ENCODE measurements around the gene DIP2C. TPM values are rescaled to one million over a fixed set of nuclear protein-coding genes. Genes with fewer than 3 reads are reported as not detected.
"Not testable (repeated sequence)": the region's sequence is repeated elsewhere in the genome, so short reads cannot be mapped to it uniquely, and the experiment has no call there.

Gene DIP2C
- total RNA-seq, 1 experiment from 2014 or later: 5.3 TPM

DNA sequence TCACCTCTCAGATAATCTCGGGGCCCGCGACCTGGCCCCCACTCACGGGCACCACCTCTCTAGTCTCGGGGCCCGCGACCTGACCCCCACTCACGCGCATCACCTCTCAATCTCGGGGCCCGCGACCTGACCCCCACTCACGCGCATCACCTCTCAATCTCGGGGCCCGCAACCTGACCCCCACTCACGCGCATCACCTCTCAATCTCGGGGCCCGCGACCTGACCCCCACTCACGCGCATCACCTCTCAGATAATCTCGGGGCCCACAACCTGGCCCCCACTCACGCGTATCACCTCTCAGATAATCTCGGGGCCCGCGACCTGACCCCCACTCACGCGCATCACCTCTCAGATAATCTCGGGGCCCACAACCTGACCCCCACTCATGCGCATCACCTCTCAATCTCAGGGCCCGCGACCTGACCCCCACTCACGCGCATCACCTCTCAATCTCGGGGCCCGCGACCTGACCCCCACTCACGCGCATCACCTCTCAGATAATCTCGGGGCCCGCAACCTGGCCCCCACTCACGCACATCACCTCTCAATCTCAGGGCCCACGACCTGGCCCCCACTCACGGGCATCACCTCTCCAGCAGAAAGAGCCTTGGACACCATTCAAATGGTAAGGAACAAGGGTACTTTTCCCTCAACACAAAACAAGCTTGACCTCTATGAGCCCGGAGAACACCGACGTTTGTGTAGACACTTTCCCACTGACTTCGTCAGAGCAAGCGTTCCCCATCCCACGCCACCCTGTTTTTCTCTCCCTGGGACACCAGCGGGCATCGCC, 104.8 kb downstream of the DIP2C start:
- not testable (repeated sequence) for DNase-seq (ENCODE audit: extremely low read depth, low read depth)

DNA sequence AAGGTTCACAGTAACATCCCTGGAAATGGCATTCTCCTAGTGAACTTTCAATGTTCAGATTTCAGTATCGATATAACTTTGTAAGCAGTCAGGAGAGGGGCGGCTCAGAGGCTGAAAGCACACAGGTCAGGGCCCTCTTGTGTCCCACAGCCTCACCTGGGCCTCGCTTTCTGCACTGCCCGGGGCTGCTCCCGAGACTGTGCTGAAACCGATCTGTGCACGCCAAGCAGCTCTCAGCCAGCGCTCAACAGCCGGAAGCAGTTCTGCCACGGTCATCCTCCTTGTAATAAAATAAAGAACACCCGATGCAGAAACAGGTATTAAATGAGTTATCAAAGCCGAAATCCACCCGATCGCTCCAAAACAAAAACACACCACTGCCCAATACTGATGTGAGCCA, 106.0 kb downstream of the DIP2C start:
- no peak for DNase-seq (ENCODE audit: extremely low read depth, low read depth)

DNA sequence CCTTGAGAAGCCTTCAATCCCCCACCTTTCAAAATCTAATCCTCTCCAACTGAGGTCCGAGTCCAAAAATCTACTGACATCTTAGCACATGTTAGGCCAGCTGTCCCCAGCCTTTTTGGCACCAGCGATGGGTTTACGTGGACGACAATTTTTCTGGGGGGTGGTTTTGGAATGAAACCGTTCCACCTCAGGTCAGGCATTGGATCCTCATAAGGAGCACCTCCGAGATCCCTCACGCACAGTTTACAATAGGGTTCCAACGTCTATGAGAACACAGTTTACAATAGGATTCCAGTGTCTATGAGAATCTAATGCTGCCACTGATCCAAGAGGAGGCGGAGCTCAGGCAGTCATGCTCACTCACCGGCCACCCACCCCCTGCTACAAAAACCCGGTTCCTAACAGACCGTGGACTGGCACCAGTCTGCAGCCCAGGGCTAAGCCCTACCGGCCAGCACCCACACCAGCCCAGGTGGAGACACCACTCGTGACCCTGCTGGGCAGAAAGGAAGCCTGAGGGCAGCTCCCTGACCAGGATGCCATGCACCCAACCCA, 107.6 kb downstream of the DIP2C start:
- no peak for DNase-seq (ENCODE audit: extremely low read depth, low read depth)

DNA sequence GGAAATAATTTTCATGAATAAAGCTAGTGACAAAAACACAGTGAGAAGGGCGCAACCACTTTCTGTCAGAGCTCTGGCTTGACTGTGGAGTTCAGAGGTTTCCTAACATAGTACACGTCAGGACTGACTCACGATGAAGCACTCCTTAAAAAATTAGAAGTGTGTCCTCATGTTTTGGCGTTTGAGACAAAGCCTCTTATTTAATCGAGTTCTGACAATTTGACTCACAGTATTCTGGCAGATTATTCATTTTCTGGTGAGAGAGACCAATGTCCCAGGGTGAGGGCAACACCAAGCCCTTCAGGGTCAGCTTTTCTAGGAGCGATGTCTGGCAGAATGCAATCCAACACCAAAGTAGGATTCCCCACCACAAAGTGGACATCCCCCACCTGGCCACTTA, 108.7 kb downstream of the DIP2C start:
- no peak for DNase-seq (ENCODE audit: extremely low read depth, low read depth)

DNA sequence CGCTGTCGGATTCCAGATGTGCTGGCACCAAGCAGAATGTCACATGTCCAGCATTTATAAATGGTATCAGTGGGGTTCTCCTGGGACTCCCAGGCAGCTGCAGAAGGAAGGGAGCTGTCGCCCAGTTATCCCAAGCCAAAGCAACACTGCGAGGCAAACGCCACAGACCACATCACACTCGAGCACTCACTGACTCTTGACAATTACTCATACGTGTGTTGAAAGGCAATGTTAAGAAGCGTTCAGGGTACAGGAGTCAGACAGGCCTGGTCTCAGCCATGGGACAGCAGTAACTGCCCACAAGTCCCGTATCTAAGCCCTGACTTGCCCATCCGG, 113.4 kb downstream of the DIP2C start:
- DNase-seq (ENCODE audit: extremely low read depth, low read depth): no peak

DNA sequence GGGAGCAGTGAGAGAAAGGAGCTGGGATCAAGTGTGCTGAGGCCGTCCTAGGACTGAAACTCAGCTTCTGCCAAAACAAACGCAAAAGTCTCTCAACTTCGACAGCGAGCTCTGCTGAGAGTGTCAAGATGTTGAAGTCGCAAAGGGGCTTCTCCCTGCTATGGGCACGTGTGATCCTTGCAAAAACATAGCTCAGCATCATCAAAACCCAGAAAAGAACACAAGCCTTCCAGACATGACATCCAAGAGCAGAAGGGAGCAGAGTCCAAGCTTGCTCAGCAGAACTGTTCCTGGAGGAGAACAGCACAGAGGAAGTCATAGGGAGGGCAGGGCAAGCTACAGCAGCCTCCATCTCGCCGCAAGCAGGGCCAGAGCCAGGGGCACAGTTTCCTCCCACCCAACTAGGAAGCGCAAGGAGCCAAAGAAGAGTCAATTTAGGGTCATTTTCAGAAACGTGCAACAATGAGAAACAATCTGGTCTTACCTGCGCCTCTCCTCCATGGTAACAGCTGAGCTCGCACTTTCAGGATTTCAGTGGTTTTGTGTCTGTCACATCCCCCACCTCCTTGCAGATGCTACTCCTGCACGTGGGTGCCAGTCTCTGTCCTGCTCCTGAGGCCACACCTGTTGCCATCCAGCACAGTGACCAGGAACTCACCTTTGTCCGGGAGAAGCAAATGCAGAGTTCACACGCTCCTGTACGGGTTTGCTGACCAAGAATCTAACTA, 113.9 kb downstream of the DIP2C start:
- DNase-seq (ENCODE audit: extremely low read depth, low read depth): no peak

DNA sequence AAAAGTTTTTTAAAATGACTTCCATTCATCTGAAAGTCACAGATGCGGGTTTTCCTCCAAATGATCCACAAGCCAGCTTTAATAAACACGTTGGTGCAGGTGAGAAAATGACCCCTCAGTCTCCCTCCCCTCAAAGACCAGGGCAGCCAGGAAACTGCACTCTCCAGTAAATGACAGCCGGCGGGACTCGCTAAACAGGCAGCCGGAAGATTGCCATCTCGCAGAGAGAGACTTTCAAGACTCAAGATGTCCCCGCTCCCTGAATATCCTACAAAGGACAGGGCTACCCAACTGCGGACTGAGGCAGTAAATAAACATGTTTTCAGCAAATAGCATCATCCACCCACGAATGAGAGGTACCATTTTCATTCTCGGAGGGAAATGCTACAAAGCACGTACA, 116.8 kb downstream of the DIP2C start:
- DNase-seq (ENCODE audit: extremely low read depth, low read depth): no peak

DNA sequence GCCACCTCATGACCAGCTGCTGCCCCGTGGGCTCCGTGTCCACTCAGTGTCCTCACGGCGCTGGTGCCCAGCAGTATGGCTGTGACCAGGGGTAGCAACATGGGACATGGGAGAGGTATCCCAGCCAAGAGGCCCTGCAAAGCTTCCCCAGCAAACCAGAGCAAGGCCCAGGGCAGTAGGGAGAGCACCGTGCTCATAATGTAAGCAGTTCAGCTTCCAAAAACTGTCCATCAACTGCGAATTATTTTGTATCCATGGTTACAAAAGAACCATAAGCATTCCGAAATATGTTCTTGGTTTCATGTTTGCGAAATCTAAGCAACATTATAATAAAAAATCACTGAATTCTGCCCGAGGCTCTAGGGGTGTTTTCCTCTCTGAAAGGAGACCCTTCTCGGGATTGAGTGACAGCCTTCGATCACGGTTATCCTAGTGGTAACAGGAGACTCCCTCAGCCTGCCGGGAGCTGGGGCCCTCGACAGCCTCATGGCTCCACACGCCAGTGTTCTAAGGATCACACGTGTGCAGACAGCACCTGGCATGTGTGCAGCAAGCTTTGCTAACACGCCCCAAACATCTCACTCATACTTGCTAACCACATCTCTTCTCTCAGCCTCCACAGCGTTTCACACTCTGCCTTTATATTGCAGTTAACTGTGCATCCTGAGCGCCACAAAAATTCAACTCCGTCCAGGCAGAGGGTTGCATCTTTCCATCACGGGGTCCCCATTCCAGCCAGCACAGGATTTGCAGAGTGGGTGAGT, 117.6 kb downstream of the DIP2C start:
- DNase-seq (ENCODE audit: extremely low read depth, low read depth): no peak

DNA sequence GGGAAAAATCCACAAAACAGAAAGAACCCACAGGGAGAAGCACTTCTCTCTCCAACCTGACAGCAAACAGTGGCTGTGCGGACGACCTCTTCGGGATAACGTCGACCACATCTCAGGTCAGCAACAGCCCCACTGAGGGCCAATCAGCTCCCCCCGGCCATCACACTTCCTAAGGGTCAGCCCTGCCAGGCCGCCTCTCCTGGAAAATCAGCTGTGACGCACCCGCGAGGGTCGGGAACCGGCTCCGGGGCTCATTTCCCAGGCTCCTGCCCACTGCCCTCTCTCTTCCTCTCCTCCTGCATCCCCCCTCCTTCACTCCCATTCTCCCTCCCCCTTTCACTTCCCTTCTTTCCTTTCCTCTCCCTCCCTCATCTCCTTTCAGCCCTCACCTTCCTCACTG, 118.3 kb downstream of the DIP2C start:
- no peak for DNase-seq (ENCODE audit: extremely low read depth, low read depth)

DNA sequence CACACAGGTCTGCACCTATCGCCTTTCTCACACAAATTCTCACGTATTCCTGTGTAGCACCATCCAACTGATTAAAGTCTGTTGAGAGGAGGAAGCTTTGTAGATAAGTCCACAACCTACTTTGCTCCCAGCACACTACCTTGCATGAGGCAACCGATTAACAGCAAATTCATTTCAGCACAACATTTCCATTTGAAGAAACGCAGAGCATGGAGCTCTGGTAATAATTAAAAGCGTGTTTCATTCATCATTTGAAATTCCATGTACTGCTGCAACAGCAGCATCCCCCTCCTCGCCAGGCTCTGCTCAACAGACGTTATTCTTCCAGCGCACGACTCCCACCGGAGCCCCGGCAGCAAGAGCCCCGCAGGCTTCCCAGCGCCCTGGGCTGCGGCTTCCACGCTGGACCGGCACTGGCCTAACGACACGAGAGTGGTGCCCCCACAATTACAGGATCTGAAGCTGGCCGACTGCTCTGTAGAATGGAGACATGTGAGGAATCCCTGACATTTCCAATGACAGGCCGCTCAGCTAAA, 118.8 kb downstream of the DIP2C start:
- no peak for DNase-seq (ENCODE audit: extremely low read depth, low read depth)

DNA sequence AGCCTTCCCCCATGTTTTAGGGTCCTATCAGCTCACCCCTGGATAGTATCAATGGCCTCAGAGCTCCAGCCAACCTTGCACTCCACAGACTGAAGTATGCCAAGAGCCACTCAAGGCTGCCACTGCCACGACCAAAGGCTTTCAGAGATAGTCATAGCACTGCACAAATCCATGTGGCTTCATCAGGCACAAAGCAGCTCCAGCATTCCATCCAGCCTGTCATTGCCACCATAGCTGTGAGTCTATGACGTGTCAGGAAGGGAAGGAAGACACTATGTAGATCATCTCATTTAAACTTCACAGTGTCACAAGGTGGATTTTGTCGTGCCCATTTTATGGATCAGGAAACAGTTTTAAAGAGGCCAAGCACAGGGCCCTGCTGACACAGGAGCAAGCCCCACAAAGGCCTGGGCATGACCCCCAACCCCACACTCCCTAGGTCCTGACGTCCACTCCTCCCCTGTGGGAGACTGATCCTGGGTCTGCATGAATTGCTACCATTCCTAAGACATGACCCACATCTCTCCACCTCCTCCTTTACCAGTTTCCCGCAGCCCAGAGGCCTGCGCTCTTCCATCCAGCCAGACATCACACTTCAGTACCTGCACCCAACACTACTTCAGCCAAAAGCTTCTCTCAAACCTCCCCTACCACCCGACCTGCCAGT, 119.4 kb downstream of the DIP2C start:
- DNase-seq (ENCODE audit: extremely low read depth, low read depth): no peak

DNA sequence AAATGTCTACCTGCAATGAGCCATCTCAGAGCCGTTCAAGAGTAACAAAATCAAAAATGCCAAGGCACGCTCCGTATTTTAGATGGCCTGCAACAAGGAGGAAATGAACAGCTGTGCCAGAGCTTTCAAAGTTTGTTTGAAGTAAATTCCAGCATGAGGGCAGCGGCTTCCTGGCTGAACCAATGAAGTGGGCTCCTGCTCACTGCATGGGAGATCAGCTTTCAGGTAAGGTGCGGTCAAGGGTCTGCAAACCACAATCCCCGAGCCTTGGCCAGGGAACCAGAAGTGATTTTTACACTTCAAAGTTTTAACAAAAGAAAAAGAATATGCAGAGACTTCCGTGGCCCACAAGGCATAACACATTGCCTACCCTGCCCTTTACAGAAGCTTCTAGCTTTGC, 120.6 kb downstream of the DIP2C start:
- no peak for DNase-seq (ENCODE audit: extremely low read depth, low read depth)

DNA sequence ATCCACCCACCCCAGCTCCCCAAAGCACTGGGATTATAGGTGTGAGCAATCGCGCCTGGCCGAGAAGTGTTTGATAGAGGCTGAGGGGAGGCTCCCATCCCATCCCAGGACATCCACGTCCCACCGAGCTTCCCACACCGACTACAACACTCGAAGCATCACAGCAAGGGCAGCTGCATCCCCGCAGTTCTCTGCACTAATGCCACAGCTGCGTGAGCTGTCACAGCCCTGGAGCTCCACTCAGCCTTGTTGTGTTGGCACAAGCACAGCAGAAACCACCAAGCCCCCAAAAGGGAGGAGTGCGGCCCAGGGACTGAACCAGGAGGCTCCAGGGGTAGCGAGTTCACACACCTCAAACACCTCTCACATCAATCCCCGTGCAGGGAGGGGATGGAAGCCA, 121.6 kb downstream of the DIP2C start:
- DNase-seq (ENCODE audit: extremely low read depth, low read depth): no peak

DNA sequence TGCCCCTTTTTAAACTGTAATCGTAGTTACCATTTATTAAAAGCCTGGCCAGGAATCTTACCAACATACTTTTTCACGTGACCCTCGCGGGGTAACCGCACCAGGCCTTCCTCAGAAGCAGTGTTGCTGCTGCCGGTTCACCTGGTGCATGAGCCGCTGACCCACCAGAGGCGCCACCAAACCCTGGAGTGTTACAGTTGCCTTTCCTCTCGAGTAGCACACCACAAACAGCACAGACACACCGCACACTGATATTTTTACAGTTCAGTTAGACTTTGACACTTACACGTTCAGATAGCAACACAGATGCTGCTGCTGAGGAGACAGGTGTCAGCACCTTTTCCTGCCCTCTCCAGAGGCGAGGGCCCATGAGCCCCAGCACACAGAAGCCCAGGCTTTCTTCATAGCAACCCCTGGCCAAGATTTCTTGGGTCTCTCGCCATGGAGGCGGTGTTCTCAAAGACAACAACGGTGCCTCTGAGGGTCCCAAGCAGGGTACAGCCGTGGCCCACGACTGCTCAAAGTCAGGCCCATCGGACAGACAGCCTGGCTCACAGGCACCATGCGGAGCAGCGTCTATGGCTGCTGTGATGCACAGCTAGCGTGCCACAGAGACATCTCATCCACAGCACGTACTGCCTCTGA, 123.1 kb downstream of the DIP2C start:
- DNase-seq (ENCODE audit: extremely low read depth, low read depth): no peak

DNA sequence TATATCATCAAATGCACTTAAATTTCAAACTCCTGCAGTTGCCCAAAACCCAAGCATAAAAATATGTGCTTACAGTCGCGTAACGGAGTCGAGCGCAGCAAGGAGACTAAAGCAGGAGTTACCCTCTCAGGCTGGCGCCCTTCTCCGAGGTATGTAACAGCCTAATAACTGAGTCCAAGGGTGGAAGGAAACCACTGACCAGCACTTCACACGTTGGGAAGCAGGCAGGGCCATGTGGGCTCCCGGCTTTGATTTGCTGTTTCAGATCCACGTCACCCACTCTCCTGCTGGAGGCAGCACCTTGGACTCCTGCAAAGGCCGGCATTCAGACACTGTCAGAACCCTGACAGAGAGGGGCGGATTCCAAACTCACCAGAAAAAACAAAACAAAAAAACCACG, 123.8 kb downstream of the DIP2C start:
- no peak for DNase-seq (ENCODE audit: extremely low read depth, low read depth)

DNA sequence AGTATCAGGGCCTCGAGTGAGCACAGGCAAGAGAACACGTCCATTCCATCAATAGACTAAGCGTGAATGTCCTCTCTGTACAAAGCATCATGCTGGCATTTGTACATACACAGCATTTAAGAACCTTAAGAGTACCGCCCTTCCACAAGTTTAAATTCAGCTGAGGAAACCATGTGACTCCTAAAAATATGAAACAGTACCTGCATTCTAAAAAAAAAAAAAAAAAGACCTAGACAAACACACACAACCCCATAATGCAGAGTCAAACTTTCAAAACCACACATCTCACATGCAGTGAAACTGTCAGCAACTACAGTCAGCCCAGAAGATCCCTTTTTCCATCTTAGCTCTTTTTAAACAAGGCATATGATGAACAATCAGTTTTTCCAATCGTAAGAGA, 124.3 kb downstream of the DIP2C start:
- DNase-seq (ENCODE audit: extremely low read depth, low read depth): no peak

DNA sequence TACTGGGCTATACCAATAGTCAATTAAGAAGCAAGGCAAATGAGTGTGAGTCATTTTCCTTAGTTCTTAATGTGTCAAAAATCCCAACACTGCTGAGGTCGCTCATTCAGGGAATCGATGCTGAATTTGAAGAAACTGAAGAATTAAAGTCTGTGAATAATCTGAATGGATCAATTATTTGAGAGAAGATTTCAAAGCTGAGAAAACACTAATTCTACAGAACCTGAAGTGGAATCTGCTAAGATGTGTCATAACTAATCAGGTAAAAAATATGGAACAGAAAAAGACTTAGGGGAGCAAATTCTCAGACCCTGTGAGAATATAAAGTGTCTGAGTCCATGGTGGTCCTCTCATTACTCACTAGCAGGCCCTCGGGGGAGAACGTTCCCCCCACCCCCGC, 125.6 kb downstream of the DIP2C start:
- no peak for DNase-seq (ENCODE audit: extremely low read depth, low read depth)

DNA sequence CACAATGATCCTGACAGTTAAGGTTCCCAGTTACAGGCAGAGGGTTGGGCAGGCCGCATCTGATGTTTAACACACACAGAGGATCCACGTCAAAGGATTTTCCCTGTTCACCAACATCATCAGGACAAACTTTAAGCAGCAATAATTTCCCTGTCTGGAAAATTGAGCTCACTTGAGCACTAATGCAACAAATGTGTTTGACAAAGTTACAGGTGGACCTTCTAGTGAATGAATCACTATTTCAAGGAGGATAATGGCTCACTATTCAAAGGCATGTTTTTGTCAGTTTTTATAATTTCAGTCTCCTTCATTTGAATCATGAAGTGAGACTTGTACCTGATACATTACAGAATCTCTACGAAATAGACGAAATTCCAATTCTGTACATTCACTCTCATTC, 127.3 kb downstream of the DIP2C start:
- no peak for DNase-seq (ENCODE audit: extremely low read depth, low read depth)

DNA sequence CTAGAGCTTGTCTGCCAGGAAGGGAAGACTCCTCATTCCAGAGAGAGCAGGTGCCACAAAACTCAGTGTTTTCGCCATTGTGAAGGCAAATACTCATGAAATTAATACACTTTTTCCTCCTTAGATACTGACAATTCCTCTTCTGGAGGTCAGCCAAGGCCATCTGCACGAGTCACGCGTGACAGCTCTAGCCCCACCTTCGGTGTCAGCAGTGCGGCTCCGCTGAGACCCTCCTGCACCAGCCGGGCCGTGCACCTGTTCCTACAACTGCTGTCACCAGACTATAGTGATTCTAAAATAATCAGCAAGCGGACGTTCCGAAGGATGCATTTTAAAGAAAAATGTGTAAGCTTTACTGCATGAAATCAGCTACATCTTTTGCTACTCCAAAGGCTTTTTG, 127.7 kb downstream of the DIP2C start:
- DNase-seq (ENCODE audit: extremely low read depth, low read depth): no peak

DNA sequence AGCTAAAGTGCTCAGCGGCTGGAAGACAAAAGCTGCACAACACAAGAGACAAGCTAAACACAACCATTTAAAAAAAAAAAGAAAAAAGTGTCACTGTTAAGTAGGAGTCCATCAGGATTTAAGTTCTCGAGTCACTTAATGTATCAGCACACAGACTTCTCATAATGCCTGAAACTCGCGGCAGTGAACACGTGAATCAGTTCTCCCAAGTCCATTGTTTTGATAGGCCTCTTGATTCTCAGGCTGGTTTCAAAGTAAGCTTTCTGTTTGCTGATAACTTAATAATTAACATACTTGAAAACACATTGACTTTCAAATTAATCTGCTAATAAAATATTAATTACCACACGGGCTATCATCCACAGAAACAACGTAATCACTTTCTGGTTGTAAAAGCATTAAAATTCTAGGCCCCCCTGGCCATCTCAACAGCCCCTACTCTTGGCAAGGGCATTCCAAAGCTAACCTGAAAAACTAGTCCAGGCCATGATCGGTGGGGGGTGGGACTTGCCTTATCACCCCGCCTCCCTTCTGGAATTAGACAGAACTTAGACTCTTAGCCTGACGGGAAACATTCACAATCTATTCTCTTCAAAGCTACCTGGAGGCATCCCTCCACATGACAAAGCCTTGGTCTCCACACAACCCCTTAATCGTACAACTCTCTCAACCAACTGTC, 129.0 kb downstream of the DIP2C start:
- no peak for DNase-seq (ENCODE audit: extremely low read depth, low read depth)
